Measurements from ENCODE around the gene AGO3.

Gene AGO3

GRCh38 chr1:36070349-36070748, 139.4 kb downstream of the AGO3 start:
- no peak overlapping the region for H3K4me3 ChIP-seq (replicated peaks; ENCODE audit: low read depth, low read length)
- no peak for TF ChIP-seq CTCF (IDR thresholded peaks at IDR 0.05; ENCODE audit: low read depth, low read length, missing control alignments)
- no peak for DNase-seq (ENCODE audit: extremely low read depth, low read depth)

- no peak for DNase-seq (ENCODE audit: extremely low read depth, low read depth)
- no peak for TF ChIP-seq CTCF (IDR thresholded peaks at IDR 0.05; ENCODE audit: low read depth, low read length, missing control alignments)
- H3K4me3 ChIP-seq (replicated peaks; ENCODE audit: low read depth, low read length), result no peak overlapping the region
Measured at GRCh38 chr1:36076979-36077573, 146.2 kb downstream of the AGO3 start.

- H3K4me3 ChIP-seq (replicated peaks; ENCODE audit: low read depth, low read length), result no peak overlapping the region
- DNase-seq (ENCODE audit: extremely low read depth, low read depth), result no peak
- TF ChIP-seq CTCF (IDR thresholded peaks at IDR 0.05; ENCODE audit: low read depth, low read length, missing control alignments), result no peak
Measured at GRCh38 chr1:36080236-36080635, 149.3 kb downstream of the AGO3 start.

- DNase-seq (ENCODE audit: extremely low read depth, low read depth), result no peak
- TF ChIP-seq CTCF (IDR thresholded peaks at IDR 0.05; ENCODE audit: low read depth, low read length, missing control alignments), result no peak
Measured at GRCh38 chr1:36080801-36081200, 149.9 kb downstream of the AGO3 start.

GRCh38 chr1:36081926-36082485, 151.1 kb downstream of the AGO3 start:
- no peak for TF ChIP-seq CTCF (IDR thresholded peaks at IDR 0.05; ENCODE audit: low read depth, low read length, missing control alignments)
- H3K4me3 ChIP-seq (replicated peaks; ENCODE audit: low read depth, low read length), result no peak overlapping the region
- no peak for DNase-seq (ENCODE audit: extremely low read depth, low read depth)

More at GRCh38 chr1:36080801-36081200, 149.9 kb downstream of the AGO3 start:
- H3K4me3 ChIP-seq (replicated peaks; ENCODE audit: low read depth, low read length), result no peak overlapping the region

GRCh38 chr1:36083219-36083618, 152.3 kb downstream of the AGO3 start:
- H3K4me3 ChIP-seq (replicated peaks; ENCODE audit: low read depth, low read length), result no peak overlapping the region
- no peak for TF ChIP-seq CTCF (IDR thresholded peaks at IDR 0.05; ENCODE audit: low read depth, low read length, missing control alignments)
- DNase-seq (ENCODE audit: extremely low read depth, low read depth), result no peak

Measured in HFF-Myc (cell line).